T-helper 1 cell (primary cell): ENCODE results near the gene ULK2.
"Not testable (repeated sequence)": the region's sequence is repeated elsewhere in the genome, so short reads cannot be mapped to it uniquely, and the experiment has no call there.

ENCODE experiments used
- DNase-seq, 5 donors: peaks; one replicate each; pipeline ENCODE4 v3.0.0-alpha.2; 2012 to 2020

The ULK2 gene

GRCh38 chr17:19766421-19767270 lies 101.1 kb downstream of the ULK2 start:
- DNase-seq: peak; percentile 52 to 73 (median 69)

DNA sequence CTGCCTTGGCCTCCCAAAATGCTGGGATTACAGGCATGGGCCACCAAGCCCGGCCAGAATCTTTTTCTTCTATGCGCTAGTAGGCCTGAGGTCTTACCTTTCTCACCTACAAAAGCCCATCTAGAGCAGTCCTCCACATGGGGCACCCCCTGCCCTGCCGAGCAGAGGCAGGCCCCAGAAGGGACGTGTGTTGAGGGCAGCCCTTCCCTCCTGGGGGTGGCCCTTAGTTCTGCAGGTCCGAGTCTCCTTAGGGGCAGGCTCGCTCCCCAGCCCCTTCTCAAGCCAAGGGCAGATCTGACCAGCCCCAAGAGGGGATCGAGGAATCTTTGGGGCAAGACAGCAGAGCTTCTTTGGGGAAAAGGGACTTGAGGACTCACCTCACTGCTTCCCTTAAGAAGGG lies 101.7 kb downstream of the ULK2 start:
- DNase-seq: no peak

GRCh38 chr17:19763991-19764390 lies 103.7 kb downstream of the ULK2 start:
- not testable (repeated sequence) for DNase-seq

DNA sequence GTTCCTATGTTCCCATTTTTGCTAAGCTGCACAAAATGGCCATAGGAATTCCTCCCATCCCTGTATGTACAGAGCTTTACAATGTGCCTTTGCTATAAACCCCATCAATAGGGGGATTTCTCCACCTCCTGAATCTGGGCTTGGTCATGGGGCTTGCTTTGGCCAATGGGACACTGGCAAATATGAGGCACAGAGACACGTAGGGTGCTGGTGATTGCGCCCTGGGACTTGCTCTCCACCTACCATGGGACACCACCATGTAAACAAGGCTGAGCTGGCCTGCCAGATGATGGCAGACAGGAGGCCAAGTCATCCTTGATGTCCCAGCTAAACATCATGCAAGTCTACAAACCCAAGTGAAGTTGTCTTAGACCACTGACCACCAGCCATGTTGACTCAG lies 104.3 kb downstream of the ULK2 start:
- no peak for DNase-seq

- peak in 3 of 5 donors; percentile 24 to 51 (median 38) for DNase-seq
Measured at GRCh38 chr17:19762515-19762961, 105.2 kb downstream of the ULK2 start.

DNA sequence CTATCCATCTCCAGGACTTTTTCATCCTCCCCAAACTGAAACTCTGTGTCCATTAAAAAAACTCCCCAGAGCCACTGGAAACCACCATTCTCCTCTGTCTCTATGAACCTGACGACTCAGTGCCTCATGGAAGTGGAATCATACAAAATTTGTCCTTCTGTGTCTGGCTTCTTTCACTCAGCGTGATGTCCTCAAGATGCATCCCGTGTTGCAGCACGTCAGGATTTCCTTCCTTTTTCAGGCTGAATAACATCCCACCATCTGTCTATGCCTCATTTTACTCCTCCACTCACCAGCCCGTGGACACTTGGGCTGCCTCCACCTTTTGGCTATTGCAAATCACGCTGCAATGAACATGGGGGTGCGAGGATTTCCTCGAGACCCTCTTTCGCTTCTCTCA lies 107.0 kb downstream of the ULK2 start:
- no peak for DNase-seq

DNA sequence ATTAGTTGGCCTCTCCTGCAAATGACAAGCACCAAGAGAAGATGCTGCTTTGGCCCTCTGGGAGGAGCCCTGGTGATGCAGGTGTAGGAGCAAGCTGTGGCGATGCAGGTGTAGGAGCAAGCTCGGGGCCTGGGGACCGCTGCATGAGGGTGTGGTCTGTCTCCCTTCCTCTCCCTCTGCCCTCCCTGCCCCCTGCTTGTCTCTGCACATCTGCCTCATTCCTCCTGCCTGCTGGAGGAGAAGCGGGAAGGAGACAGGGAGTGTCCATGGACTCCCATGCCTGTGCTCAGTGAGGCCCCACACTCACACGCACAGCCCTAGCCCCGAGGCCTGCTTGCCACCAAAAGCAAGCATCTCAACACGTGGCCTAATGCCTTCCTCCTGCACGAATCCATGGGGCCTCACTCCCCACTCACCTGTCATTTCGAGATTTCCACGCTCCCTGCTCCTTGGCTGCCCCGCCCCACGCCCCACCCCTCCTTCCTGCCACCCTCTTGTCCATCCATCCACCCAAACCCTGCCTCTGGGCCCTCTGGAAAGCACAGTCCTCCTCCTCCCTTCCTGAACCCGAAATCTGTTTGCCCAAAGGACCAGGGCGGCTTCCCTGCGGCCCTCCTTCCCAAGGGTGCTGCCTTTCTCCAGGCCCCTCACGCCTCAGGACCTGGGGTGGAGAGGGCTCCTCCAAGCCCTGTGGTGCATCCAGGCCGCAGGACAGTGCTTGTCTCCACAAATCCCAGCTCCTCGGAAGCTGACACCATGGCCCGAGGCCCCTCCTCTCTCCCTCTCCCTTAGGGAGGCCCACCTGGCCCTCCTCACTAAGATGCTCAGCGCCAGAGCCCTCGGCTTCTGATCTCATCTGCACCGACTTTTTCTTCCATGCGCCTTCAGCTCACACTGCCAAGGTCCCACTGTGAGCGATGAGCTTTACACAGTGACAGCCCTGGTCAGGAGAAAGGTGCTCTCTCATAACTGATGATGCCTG lies 107.9 kb downstream of the ULK2 start:
- DNase-seq: no peak

- no peak for DNase-seq
Measured at GRCh38 chr17:19757536-19758180, 110.1 kb downstream of the ULK2 start.

GRCh38 chr17:19756546-19756945 lies 111.2 kb downstream of the ULK2 start:
- no peak for DNase-seq

DNA sequence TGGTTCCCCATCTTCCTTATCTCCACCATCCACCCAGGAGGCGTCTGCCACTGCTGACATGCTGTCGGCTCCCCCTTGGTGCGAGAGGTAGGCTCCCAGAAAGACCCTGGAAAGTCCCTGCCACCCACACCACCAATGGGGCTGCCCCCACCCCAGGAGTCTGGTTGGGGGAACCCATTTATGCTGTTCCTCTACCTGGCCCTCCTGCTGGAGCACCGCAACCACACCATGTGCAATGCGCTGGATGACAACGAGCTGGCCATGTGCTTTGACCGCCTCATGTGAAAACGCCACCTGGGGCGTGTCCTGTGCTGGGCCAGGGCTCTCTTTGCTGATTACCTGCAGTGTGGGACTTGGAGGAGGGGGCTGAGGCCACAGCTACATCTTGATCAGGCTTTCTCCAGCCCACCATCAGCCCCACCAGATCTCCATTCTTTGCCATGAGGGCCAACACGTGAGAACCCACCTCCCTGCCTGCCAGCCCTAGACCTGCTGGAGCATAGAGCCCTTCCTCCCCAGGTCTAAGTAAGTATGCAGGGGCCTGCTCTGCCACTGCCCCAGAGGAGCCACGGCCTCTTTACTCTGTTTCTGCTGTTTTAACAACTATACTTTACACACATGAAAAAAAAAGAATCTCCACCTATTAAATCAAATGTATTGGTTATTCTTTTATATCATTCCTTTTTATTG lies 111.8 kb downstream of the ULK2 start:
- DNase-seq: peak in 1 of 5 donors; percentile 4

DNA sequence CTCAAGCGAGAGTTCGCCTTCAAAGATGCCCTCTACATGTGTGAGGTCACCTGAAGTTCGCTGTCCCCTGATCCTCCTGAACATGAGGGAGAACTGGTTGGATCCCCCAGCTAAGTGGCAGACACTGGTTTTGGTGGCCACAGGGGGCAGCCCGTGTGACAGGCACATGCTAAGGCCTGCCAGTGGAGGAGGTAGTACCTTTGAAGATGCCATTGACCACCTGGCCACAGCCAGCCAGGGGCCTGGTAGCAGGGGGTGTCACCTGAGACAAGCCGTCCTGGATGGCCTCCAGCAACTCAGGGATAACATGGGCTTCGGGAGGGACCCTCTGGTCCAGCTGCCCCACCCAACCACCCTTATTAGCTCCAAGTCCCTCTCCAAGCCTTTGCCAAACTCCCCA lies 112.3 kb downstream of the ULK2 start:
- no peak for DNase-seq

- DNase-seq: peak in 1 of 5 donors; percentile 2
Measured at GRCh38 chr17:19753661-19754463, 113.9 kb downstream of the ULK2 start.

DNA sequence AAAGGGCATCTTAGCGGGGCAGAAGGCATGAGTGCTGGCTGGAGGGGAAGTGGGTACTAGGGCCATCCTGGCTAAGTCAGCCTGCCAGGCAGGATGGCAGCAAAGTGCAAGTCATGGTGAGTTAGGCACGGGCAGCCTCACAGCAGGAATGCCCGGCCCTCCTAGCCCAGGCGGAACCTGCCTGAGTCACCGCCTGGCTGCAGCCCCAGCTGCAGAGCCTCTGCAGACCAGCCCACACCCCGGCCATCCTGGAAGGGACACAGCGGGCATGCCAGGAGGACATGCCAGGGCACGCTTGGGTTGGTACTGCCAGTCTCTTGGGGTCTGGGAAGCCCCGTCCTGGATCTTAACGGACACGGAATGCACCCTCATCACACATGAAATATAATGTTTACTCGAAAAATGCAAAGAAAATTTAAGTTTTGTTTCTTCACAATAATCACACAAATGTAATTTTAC lies 114.7 kb downstream of the ULK2 start:
- no peak for DNase-seq

GRCh38 chr17:19752216-19753050 lies 115.3 kb downstream of the ULK2 start:
- no peak for DNase-seq

- DNase-seq: no peak
Measured at GRCh38 chr17:19750835-19751234, 116.9 kb downstream of the ULK2 start.

GRCh38 chr17:19750020-19750572 lies 117.6 kb downstream of the ULK2 start:
- no peak for DNase-seq

- no peak for DNase-seq
Measured at GRCh38 chr17:19748807-19749193, 118.9 kb downstream of the ULK2 start.

- no peak for DNase-seq
Measured at GRCh38 chr17:19747829-19748806, 119.6 kb downstream of the ULK2 start, which contains the start of gene ALDH3A1. Gene ALDH3A1 (minus strand): TSS chr17:19748298. CDS start chr17:19745129, 3,169 bp downstream.
